C4-2B (cell line): ENCODE measurements around the gene MMP25.

Experiments used
- ZFX ChIP-seq: fragments of 450-650 bp; IDR thresholded peaks from 2 replicates; pipeline ENCODE4 v1.6.1; 2017
- TF ChIP-seq, protein P1 (sequence below): fragments of 450-650 bp; conservative IDR thresholded peaks from 2 replicates; pipeline ENCODE4 v1.5.1; 2017; ENCODE audit warnings: mild to moderate bottlenecking

DNA sequence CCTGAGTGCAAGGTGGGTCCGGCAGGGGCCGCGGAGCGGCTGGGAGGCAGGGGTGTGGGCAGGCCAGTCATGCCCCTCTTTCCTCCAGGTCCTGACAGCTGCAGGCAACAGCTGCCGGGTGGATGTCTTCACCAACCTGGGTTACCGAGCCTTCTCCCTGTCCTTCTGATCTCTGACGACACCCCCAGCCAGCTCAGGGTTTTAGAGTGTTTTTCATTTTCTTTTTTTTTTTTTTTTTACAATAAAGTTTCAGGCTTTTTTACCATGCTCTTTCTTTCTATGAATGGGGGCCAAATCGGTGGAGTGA, 18.9 kb upstream of the MMP25 start:
- TF ChIP-seq, protein P1, sequence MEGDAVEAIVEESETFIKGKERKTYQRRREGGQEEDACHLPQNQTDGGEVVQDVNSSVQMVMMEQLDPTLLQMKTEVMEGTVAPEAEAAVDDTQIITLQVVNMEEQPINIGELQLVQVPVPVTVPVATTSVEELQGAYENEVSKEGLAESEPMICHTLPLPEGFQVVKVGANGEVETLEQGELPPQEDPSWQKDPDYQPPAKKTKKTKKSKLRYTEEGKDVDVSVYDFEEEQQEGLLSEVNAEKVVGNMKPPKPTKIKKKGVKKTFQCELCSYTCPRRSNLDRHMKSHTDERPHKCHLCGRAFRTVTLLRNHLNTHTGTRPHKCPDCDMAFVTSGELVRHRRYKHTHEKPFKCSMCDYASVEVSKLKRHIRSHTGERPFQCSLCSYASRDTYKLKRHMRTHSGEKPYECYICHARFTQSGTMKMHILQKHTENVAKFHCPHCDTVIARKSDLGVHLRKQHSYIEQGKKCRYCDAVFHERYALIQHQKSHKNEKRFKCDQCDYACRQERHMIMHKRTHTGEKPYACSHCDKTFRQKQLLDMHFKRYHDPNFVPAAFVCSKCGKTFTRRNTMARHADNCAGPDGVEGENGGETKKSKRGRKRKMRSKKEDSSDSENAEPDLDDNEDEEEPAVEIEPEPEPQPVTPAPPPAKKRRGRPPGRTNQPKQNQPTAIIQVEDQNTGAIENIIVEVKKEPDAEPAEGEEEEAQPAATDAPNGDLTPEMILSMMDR, result no peak
- TF ChIP-seq ZFX, result no peak
